ENCODE measurements around the gene MAP1LC3A.

MAP1LC3A gene

DNA sequence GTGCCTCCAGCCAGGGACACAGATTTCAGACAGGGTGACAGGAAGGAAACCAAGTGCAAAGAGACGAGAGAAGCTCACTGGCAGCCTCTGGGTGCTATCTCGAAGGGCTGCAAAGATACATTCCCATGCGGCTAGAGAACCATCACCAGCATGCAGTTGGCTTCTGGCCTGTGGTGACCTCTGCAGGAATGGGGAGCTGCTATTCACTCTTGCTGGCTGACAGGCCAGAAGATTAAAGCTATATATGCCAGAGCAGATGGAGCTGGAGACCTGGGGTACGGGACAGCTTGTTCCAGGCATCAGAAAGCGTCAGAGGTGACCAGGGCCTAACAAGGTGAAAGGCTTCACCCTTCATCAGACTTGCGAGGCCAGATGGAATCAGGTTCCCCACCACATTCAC, 20.0 kb downstream of the MAP1LC3A start:
- DNase-seq, result no peak

DNA sequence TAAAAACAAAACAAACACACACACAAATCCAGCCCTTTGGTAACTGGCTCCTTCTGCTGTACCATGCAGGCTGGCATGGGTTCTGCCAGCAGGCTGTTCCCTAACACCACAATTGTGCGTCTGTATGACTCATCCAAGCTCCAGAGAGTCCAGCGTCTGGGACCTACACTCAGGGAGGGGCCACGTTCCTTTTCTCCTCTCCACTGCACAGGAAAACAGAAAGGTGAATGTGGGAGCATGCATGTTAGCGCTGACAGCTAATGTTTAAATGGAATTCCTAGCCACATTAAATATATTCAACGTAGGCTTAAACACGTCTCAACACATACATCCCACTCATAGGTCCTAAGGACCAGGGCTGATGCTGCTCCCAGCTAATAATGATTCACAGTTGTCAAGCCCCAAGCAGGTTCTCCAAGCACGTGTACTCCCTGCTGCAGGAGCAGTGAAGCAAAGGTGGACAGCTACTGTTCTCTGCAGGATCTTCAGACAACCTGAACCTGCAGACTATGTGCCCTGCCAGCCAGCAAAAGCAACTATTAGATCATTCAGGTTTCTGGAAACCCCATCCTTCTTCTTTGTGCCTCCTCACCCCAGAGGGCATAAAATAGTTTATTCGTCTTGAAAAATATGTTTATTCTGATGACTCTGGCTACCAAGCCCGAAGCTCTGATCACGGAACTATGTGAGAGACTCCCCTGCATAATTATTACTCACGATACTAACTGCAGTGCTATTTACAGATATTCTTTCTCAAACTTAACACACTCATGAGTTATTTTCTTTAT, 20.9 kb downstream of the MAP1LC3A start:
- DNase-seq, result no peak

DNA sequence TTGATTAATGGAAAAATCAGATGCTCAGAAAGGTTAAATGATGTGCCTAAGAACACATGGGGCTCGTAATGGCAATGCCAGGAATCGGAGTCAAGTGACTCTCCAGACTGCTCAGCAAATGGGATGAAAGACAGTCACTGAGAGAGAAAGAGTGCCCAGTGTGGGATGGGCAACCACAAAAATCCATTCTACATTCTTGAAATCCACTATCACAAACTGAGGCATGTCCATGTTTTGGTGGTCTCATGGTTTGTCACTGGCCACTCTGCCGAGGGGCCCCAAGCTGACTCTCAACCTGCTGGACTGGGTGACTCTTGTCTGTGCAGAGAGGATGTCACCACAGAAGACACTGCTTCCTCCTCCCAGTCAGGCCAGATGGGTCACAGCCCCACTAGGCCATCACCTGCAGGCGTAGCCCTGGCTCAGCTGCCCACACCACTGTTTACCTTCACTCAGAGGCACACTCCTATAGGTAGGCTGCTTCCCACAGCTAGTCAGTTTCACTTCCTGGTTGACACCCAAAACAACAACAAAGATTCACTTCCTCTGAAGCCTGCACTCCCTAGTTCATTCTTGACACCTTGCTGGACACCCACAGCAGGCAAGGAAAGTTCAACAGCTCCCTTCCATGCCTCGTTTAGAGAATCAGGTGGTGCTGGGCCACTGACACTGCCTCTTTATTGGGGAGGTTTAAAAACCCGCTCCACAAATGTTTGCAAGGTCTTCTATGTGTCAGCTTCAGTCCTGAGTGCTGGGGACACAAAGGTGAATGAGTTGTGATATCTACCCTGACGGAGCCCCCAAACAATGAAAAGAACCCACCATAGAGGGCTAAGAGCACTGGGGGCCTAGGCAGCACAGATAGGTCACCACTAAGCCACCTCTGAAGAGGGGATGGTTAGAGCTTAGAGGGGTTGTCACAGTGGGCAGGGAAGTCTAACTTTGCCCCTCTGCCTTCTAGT, 21.7 kb downstream of the MAP1LC3A start:
- DNase-seq, result no peak

DNA sequence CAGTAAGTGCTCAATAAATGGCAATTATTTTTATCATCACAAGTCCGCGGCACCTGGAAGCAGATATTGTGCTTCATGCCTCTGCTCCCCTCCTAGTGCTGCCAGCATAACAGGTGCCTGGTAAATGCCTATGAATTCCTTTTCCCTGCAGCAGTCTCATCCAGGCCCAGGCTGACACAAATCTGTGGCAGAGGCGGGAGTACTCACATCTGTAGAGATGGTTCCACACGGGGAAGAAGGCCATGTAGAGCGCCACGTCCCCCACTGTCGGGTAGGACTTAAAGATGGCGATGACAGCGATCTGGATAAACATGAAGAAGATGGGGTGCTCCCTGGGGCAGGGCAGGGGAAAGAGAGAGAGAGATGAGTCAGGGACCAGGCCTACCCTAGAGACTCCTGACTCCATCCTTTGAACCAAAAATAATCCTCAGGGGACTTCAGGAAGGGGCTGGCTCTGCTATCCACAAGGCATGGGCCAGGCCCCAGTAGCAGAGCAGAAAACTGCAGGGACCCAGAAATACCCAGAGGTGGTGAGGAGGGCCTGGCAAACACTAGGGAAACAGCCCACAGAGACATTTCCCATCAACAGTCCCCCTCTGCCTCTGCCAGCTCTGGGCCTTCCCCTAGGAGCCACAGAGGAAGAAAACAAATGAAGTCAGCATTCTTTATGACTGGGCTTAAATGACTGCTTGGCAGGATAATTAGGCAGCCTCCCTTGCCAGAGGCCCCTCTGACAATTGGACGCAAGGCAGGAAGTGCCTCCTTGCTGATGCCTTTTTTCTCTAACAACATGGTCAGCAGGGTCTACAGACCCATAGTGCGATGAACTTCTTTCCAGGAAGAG, 23.0 kb downstream of the MAP1LC3A start:
- DNase-seq, result no peak

DNA sequence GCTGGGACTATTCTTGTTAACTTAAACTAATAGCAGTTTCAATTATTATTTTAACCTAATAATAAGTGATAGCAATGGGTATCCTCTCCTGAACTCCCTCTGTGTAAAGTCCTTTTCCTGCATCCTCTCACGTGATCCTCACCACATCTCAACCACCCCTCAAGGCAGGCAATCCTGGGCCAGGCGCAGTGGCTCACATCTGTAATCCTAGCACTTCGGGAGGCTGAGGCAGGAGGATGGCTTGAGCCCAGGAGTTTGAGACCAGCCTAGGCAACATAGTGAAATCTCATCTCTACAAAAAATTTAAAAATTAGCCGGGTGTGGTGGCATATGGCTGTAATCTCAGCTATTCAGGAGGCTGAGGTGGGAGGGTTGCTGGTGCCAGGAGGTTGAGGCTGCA, 23.7 kb downstream of the MAP1LC3A start:
- no peak for DNase-seq

DNA sequence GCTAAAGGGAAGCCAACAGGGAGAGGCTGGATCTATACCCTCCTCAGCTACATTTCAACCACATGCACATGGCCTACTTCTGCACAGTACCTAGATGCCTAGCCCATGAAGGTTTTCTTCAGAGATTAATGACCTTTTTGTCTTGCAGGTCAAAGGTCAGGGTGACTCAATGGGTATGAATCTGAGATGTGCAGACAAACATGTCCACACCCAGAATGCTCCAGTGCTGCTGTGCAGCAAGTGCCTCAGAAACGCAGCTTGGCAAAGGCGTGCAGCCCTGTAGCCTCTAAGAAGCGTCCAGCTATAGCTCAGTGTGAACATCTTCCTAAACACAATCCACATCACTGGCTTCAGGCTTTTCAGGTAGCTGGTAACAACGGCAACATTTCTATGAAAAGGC, 24.4 kb downstream of the MAP1LC3A start:
- no peak for DNase-seq

DNA sequence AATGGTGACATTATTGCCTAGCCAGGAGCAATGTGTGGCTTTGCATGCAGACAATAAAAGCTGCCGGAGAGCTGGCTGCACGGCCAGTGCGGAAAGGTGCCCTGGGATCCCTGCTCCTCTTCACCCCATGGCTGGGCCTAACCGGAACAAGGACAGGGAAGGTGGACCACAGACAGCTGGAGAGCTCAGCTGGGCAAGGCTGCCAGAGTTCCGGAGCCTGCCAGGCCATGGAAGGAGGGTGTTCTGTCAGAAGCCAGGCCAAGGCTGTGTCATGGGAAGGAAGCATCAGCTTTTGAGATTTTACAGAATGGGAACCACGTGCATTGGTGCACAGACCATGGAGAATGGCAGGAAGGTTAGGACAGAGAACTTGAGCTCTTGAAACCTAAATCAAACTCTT, 25.0 kb downstream of the MAP1LC3A start:
- no peak for DNase-seq

DNA sequence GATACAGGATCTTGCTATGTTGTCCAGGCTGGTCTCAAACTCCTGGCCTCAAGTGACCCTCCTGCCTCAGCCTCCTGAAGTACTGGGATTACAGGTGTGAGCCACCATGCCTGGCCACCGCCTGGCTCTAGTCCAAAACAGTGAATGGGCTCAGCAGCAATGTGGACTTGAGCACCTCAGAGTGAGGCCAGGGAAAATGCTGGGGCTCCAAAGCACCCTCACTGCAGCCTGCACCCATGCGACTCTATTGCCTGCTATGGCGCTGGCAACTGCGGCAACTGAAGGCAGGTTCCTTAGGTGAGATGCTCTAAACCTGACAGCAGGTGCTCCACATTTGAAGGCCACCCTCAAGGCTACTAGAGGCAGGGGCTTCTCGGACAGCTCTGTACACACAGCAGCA, 26.5 kb downstream of the MAP1LC3A start:
- no peak for DNase-seq

DNA sequence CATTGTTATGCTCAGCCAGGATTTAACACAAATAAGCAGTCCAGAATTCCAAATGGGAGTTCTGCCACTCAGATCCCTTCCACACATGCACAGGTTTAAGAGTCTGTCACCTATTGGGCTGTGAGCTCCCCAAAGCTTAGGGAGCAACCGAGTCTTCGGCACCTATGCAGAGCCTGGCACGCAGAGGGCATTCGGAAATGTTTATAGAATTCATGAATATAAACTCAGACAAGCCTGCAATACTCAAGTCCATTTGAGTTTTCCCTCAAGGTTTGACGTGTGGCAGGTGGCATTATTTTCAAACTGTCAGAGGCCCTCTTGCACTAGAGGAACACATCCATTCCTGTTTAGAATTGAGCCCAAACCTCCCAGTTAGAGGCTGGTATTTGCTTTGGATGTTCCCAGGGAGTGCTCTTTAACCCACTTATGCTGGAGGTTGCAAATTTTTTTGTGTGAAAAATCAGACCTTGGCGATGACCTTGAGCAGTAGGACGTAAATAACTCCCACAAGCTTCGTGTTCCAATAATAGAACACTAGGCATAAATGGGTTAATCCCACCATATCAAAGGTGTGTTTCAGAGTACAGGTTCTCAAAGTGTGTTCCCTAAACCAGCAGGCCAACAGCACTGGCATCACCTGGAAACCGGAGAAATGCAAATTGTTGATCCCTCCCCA, 28.1 kb downstream of the MAP1LC3A start:
- DNase-seq, result no peak

DNA sequence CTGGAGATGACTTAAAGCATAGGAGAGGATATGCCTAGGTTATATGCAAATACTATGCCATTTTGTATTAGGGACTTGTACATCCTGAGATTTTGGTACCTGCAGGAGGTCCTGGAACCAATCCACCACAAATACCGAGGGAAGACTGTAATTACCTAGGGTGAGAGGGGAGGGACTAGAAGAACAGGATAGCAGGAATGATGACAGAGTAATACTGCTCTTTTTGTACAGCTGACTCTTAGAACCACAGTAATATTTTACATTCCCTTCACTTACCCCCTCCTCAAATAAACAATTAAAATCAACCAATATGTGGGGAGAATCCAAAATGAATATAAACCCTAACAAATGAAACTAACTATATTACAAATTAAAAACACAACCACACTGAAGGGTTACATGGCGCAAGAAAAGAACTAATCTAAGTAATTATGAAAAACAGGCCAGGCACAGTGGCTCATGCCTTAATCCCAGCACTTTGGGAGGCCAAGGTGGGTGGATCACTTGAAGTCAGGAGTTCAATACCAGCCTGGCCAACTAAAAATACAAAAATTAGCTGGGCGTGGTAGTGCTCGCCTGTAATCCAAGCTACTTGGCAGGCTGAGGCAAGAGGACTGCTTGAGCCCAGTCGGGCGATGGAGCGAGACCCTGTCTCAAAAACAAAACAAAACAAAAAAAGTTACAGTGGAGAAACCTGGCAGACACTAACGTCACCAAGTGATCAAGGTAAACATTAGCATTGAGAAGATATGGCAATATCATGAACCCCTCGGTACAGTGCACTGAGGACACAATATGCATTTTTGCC, 37.1 kb downstream of the MAP1LC3A start:
- DNase-seq, result no peak

DNA sequence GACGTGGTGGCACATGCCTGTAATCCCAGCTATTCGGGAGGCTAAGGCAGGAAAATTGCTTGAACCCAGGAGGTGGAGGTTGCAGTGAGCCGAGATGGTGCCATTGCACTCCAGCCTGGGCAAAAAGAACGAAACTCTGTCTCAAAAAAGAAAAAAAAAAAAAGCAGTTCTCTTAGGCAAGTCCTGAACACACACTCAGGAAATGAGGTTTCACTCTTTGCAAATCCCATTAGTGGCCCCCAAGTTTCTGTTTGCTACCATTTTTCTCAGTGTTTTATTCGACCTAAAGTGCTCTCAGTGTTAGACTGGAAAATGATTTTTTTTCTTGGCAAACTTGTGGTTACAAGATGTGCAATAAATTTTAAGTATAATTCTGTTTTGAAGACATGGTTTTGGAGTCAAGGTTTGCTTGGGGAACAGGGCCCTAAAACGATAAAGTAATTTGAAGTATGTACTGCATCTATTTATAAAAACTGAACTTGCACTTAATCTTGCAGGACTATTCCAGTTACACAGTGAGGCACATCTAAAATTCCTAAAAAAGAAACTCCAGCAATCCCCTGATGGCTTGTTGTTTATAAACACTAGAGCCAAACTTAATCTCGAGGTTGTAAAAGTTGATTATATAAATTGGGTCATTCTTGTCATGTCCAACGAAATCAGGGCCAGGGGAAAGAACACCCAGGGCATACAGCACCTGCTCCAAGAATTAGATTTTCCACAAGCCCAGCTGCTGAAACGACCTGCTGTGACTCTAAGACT, 42.6 kb downstream of the MAP1LC3A start:
- DNase-seq, result no peak

DNA sequence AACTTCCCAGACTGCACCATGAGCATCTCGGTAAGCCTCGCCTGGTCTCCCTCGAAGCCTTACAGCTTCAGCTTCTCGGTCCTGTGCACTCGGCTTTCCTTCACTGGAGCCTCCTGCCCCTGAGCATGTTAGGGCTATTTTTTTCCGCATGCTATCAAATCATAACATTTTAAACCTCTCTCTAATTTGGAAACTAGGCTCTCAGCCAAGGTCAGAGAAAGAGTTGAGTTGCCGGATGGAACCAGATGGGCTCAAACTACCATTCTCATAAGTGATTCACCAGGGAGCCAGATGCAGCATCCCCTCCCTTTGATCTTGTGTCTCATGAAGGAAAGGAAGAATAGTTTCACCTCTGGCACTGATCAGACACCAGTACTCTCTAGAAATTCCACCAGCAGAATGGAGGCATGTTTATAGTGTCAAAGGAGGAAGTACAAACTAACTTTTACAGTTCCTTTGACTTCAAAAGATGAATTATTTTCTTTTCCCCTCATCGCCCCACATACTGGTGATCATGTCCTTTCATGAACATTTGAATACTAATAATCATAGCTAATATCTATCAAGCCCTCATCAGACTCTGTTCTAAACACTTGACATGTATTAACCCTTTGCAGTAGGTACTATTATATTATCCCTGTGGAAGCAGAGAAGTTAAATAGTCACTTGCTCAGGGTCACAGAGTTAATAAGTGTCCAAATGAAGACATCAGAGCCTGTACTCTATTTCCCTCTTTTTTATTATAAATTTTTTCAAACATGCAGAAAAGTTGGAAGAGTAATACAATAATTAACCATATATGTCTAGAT, 46.7 kb downstream of the MAP1LC3A start:
- no peak for DNase-seq

DNA sequence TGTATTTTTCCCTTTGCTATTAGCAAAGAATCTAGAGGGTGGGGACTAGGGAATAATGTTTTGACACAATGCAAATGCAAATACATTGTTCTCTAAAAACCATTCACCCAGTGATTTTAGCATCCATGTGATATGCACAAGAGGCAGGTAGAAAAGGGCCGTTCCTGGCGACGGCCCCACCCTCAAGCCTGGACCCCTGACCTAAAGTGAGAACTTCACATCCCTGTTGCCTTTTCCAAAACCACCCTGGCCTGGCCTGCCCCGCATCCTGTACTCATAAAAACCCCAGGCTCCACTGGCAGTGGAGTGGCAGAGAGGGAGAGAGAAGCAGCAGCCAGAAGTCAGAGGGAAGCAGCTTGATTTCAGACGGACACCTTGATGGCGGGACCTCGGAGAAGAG, 48.5 kb downstream of the MAP1LC3A start:
- DNase-seq, result no peak
